GM18867 (cell line): ENCODE results near the gene ELMO3.

Source experiments
- ATAC-seq: cut with Tn5 transposase; IDR thresholded peaks from one replicate; pipeline ENCODE4 v1.9.1; 2021; ENCODE audit warnings: mild to moderate bottlenecking, moderate library complexity; ENCODE audit not compliant: unreplicated experiment

Gene ELMO3

GRCh38 chr16:67199011-67199807, at the start of gene ELMO3:
Gene ELMO3, plus strand, starts transcription at chr16:67199131. Its CDS starts 196 bp downstream, at chr16:67199327.
- ATAC-seq: no peak

- ATAC-seq: no peak
Measured at GRCh38 chr16:67149276-67150046, 49.5 kb upstream of the ELMO3 start.

- peak; percentile 10 for ATAC-seq
Measured at GRCh38 chr16:67150047-67150832, 48.7 kb upstream of the ELMO3 start.

GRCh38 chr16:67150833-67151396, 48.0 kb upstream of the ELMO3 start, which contains the start of gene B3GNT9:
Gene B3GNT9, minus strand, starts transcription at chr16:67150998. Its CDS starts 513 bp downstream, at chr16:67150485.
- ATAC-seq: peak; percentile 44

- no peak for ATAC-seq
Measured at GRCh38 chr16:67151431-67152097, 47.4 kb upstream of the ELMO3 start.

- no peak for ATAC-seq
Measured at GRCh38 chr16:67154578-67155294, 44.2 kb upstream of the ELMO3 start.

- ATAC-seq: peak; percentile 24
Measured at GRCh38 chr16:67155295-67156142, 43.4 kb upstream of the ELMO3 start.

GRCh38 chr16:67156143-67156844, 42.6 kb upstream of the ELMO3 start:
- no peak for ATAC-seq

- no peak for ATAC-seq
Measured at GRCh38 chr16:67157106-67157748, 41.7 kb upstream of the ELMO3 start.

GRCh38 chr16:67157892-67158635, 40.9 kb upstream of the ELMO3 start:
- no peak for ATAC-seq

GRCh38 chr16:67158637-67159600, 40.0 kb upstream of the ELMO3 start:
- ATAC-seq: peak; percentile 39

GRCh38 chr16:67161595-67162058, 37.3 kb upstream of the ELMO3 start:
- no peak for ATAC-seq

- ATAC-seq: no peak
Measured at GRCh38 chr16:67162506-67163163, 36.3 kb upstream of the ELMO3 start.

- no peak for ATAC-seq
Measured at GRCh38 chr16:67163164-67163998, 35.5 kb upstream of the ELMO3 start.
